HG03575 (cell line): ENCODE measurements around the gene NXF1.
A peak's percentile ranks its signal among the peaks of the same experiment; 100 is the strongest.
"Not testable (repeated sequence)": the region's sequence is repeated elsewhere in the genome, so short reads cannot be mapped to it uniquely, and the experiment has no call there.

ENCODE experiments used
- ATAC-seq: cut with Tn5 transposase; IDR thresholded peaks from one replicate; pipeline ENCODE4 v1.9.1; 2021; ENCODE audit not compliant: unreplicated experiment, insufficient number of reproducible peaks, low FRiP score; ENCODE audit errors: extremely low read depth

Gene NXF1

GRCh38 chr11:62805076-62805892, at the start of gene NXF1:
NXF1 (minus strand) TSS chr11:62805440; CDS start chr11:62805356, 84 bp downstream.
- ATAC-seq: no peak

- no peak for ATAC-seq
These were observed 49.0 kb upstream of the NXF1 start for GRCh38 chr11:62854013-62854824.

DNA sequence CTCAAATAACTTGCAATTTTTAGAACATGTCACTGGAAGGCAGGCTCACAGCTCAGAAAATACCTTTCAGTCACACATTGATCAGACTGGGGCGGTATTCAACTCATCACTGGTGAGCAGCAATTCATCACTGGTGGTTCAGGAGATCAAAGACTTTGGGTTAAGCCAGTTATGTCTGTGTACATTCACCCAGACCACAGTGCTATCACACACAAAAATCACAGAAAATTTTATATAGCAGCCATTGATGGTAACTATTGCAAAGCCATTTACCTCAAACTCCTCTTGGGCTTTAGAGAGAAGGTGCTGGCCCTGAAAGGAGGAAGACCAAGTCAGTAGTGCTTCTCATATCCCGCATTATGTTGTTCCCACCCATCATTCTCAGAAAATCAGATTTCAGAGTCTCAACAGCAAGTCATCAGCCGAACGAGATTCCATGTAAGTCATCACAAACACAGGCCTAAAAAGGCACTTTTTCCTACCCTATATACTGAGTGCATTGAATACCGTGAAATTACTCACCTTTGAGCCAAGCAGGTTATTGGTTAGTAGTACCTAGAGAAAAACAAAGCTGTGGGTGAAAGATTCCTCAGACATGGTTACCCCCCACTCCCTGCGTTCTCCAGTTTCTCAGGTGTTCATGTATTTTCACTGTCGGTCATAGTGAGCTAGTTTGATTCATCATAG, 48.2 kb upstream of the NXF1 start:
- no peak for ATAC-seq

GRCh38 chr11:62852523-62853188, 47.4 kb upstream of the NXF1 start:
- ATAC-seq: no peak

- ATAC-seq: no peak
These were observed 46.7 kb upstream of the NXF1 start for GRCh38 chr11:62851807-62852522.

DNA sequence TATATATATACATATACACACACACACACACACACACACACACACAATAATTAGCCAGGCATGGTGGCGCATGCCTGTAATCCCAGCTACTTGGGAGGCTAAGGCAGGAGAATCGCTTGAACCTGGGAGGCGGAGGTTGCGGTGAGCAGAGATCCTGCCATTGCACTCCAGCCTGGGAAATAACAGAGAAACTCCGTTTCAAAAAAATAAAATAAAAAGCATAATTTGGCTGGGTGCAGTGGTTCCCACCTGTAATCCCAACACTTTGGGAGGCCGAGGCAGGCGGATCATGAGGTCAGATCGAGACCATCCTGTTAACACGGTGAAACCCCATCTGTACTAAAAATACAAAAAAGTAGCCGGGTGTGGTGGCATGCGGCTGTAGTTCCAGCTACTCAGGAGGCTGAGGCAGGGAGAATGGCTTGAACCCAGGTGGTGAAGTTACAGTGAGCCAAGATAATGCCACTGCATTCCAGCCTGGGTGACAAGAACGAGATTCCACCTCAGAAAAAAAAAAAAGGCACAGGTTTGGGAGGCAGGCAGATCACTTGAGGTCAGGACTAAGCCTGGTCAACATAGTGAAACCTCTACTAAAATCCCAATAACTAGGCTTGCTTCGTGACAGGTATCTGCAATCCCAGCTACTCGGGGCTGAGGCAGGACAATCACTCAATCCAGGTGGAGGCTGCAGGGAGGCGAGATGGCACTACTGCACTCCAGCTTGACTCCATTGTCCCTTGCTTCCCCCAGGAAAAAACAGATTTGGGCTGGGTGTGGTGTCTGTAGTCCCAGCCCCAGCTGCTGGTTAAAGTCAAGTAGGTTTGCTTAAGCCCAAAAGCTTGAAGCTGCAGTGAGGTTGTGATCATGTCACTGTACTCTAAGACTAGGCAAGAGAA, 45.9 kb upstream of the NXF1 start:
- no peak for ATAC-seq

- ATAC-seq: no peak
These were observed 42.6 kb upstream of the NXF1 start for GRCh38 chr11:62847767-62848314.

GRCh38 chr11:62846177-62846576, 40.9 kb upstream of the NXF1 start:
- ATAC-seq: no peak

DNA sequence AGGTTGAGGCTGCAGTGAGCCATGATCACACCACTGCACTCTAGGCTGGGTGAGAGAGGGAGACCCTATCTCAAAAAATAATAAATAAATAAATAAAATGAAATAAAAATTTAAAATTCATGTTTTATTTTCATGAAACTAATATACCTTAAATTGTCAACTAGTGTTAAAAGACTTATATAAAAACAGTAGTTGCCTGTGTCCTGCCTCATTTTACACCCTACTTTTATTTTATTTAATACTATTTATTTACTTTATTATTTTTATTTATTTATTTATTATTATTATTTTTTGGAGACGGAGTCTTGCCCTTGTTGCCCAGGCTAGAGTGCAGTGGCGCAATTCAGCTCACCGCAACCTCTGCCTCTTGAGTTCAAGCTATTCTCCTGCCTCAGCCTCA, 38.9 kb upstream of the NXF1 start:
- ATAC-seq: no peak

- no peak for ATAC-seq
These were observed 38.2 kb upstream of the NXF1 start for GRCh38 chr11:62843466-62843865.

DNA sequence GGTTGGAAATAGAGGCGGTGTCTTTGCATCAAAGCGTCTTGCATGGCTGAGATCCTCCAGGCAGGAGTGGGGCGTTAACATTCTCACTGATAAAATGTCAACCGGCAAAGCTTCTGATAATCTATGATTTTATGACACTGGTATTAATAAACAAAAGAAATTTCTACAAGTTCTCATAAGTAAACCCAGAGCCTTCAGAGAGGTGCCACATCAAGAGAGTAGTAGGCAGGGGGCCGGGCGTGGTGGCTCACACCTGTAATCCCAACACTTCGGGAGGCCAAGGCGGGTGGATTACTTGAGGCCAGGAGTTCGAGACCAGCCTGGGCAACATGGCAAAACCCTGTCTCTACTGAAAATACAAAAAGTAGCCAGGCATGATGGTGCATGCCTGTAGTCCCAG, 37.7 kb upstream of the NXF1 start:
- not testable (repeated sequence) for ATAC-seq

DNA sequence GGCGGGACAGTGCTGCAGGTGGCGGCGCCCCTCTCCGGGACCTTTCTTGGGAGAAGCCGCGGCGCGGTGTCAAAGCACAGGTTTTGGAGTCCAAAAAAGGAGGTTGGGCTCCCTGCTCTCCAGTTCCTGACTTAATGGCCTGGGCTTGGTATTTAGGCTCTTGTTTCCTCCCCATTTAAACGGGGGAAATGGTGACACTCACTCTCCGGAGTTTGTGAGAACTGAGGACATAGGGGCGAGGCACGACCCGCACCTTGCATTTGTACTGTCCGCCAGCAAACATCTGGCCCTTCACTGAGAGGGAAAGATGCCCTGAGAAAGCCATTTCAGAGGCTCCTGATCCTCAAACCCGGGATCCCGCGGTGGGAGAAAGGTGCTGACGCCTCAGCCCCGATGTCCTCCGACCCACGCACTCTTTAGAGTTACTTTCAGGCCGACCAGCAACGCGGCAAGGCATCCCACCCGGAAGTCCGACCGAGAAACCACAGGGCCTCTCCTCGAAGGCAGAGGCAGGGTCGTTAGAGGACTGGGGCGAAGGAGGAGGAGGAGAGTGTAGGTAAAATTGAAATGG, 37.0 kb upstream of the NXF1 start:
- ATAC-seq: no peak

DNA sequence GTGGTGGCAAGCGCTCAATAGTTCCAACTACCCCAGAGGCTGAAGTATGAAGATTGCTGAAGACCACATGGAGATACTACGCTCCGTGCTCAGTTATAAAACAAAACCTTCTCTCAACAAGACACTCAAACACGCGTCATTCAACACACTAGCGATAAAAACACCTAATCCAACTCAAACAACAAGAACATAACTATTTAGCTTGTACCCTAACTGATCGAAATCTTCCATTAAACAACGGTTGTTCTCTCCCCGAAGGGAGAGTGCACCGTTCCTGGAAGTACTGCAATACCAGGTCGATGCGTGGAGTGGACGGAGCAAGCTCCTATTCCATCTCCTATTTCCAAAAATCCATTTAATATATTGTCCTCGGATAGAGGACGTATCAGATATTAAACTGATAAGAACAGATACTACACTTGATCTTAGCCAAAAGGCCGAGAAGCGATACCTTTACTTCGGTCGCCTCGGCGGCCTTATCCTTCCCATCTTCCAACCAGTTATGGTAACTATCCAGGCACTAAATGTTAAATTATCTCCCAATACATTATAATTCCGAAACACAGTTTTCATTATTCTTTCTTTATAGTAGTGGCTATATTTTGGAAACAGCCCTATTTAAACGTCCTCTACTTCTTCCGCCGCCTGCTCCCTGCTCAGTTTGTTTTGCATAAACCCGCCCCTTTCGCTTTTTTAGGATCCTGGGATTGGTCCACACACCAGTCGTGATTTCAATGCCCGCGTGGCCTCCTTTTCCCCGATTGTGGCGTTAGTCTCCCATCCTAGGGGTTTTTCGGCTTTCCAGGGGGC, 36.3 kb upstream of the NXF1 start:
- ATAC-seq: no peak

DNA sequence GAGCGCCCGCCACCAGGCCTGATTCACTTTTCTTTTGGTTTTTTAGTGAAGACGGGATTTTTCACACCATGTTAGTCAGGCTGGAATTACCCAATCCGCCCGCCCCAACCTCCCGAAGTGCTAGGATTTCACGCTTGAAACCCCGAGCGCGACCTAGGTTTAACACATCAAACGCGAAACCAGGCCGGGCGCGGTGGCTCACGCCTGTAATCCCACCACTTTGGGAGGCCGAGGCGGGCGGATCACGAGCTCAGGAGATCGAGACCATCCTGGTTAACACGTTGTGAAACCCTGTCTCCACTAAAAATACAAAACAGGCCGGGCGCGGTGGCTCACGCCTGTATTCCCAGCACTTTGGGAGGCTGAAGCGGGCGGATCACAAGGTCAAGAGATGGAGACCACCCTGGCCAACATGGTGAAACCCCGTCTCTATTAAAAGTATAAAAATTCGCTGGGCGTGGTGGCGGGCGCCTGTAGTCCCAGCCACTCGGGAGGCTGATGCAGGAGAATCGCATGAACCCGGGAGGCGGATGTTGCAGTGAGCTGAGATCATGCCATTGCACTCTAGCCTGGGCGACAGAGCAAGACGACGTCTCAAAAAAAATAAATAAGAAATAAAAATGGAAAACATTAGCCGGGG, 35.6 kb upstream of the NXF1 start:
- not testable (repeated sequence) for ATAC-seq

GRCh38 chr11:62839050-62839945, 34.1 kb upstream of the NXF1 start, which contains the start of gene WDR74:
WDR74 (minus strand) TSS chr11:62839590; CDS start chr11:62839570, 20 bp downstream.
- peak; percentile 32 for ATAC-seq
